AML-193 (cell line): ENCODE measurements around the gene KCNMB2.

Experiments
- DNase-seq, 2 experiments: peaks; one replicate each; lab custom pipeline; 2025; lab: John Stamatoyannopoulos, UW

Gene KCNMB2

GRCh38 chr3:178870085-178870484, 333.8 kb downstream of the KCNMB2 start:
- DNase-seq: no peak

DNA sequence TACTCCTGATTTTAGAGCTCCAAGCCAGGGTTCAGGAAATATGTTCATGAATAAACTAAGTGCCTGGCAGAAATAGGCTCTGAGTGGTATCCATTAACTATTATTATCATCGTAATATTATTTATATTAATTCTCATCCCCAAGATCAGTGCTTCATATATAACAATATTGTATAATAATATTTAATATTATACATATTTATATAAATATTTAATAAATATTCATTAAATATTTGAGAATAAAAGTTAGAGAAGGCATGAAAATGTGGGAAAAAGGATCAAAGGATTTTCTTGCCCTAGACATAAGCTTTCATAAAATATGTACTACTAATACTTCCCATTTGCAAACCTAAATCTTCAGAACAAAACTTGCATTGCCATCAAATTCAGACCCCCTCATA, 338.9 kb downstream of the KCNMB2 start:
- no peak for DNase-seq

- DNase-seq: no peak
Measured at GRCh38 chr3:178875836-178876235, 339.6 kb downstream of the KCNMB2 start.

DNA sequence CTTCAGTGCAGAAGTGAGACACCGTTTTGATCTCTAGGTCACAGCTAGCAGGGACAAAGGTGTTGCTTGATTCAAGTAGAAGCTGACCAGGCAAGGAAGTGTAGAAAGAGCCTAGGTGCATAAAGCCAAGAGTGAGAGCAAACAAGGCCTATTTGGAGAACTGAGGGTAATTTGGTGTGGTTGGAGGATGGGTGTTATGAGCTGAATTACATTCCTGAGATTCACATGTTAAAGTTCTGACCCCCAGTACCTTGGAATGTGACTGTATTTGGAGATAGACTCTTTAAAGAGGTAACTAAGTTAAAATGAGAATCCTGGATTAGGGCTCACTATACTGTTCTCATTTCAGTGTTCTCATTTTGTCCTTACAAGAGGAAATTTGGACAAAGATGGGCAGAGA, 344.0 kb downstream of the KCNMB2 start:
- DNase-seq: no peak
